ENCODE data around the gene CDK8. TPM values are rescaled to one million over a fixed set of nuclear protein-coding genes. Genes with fewer than 3 reads are reported as not detected.

CDK8 gene
- total RNA-seq, 1 donor from 2014 or later, result 30.0 TPM

DNA sequence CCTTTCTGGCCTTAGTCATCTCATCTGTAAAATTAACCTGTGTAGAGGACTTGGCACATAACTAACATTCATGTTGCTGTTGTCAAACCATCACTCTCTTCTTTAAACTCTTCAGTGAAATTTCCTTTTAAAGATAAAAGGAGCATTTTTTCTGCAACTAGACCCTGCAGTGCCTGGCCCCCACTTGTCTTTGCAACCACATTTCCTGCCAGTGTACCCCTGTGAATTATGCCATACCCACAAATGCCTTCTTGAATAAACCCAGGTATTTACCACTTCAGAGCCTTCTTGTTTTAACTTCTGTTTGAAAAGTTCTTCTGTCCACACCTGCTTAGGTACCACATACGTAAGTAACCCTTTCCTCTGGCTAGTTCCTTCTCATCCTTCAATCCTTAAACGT lies 118.8 kb downstream of the CDK8 start:
- peaks cover 4% of the 10 kb centered on the region for H3K4me1 Mint-ChIP-seq
- H3K4me3 Mint-ChIP-seq, result no peak overlapping the region
- H3K36me3 Mint-ChIP-seq (ENCODE audit: low read depth), result peaks cover 4% of the 10 kb centered on the region
- TF ChIP-seq, protein P1, sequence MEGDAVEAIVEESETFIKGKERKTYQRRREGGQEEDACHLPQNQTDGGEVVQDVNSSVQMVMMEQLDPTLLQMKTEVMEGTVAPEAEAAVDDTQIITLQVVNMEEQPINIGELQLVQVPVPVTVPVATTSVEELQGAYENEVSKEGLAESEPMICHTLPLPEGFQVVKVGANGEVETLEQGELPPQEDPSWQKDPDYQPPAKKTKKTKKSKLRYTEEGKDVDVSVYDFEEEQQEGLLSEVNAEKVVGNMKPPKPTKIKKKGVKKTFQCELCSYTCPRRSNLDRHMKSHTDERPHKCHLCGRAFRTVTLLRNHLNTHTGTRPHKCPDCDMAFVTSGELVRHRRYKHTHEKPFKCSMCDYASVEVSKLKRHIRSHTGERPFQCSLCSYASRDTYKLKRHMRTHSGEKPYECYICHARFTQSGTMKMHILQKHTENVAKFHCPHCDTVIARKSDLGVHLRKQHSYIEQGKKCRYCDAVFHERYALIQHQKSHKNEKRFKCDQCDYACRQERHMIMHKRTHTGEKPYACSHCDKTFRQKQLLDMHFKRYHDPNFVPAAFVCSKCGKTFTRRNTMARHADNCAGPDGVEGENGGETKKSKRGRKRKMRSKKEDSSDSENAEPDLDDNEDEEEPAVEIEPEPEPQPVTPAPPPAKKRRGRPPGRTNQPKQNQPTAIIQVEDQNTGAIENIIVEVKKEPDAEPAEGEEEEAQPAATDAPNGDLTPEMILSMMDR (conservative IDR thresholded peaks at IDR 0.05), result no peak
- no peaks in the 10 kb centered on the region for H3K9me3 Mint-ChIP-seq
- DNase-seq (ENCODE audit: low read depth, low spot score), result no peak
- H3K27ac Mint-ChIP-seq (ENCODE audit: unreplicated experiment), result no peak overlapping the region
- H3K27me3 Mint-ChIP-seq (ENCODE audit: low read depth), result no peaks in the 10 kb centered on the region

DNA sequence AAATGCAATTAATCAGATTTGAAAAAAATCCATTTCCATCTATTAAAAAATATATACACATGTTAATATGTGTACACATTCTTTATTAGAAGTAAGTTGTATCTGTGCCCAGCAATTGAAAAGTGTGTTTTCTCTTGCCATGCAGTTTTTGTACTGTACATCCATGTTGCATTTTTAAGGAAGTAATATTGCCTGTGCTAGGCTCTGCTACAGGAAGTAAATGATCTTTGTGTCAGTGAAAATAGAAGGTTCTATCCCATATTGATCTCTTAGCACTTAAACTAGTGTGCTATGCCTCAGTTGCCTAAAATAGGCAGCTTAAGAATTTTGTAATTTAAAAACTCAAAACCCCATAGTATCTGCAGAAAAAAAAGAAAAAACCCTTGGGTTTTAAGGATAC lies 122.5 kb downstream of the CDK8 start:
- no peak for DNase-seq (ENCODE audit: low read depth, low spot score)
- Mint-ChIP-seq H3K27me3 (ENCODE audit: low read depth) (no peaks in the 10 kb centered on the region), H3K4me1 (peaks cover 16% of the 10 kb centered on the region), H3K27ac (ENCODE audit: unreplicated experiment) (no peak overlapping the region), H3K4me3 (no peak overlapping the region), H3K36me3 (ENCODE audit: low read depth) (peaks cover 9% of the 10 kb centered on the region), H3K9me3 (no peaks in the 10 kb centered on the region)
- TF ChIP-seq, protein P1 (conservative IDR thresholded peaks at IDR 0.05), result no peak

DNA sequence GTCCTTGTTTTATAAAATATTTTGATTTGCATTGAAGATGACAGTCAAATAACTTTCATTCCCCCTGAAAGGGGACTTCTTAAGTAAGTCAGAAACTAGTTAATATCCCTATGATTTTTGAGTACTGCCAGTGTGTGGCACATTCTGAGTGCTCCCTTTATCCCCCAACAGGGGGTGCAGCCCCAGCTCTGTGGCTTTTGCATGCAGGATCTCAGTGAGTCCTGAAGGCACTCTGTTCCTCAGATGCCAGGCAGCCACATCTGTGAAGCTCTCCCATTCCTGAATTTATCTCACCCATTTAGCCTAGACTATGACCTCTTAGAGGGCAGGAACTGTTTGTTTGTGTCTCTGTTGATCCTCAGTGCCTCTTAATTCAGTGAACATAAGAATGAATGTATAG lies 123.1 kb downstream of the CDK8 start:
- DNase-seq (ENCODE audit: low read depth, low spot score), result peak; percentile 22

DNA sequence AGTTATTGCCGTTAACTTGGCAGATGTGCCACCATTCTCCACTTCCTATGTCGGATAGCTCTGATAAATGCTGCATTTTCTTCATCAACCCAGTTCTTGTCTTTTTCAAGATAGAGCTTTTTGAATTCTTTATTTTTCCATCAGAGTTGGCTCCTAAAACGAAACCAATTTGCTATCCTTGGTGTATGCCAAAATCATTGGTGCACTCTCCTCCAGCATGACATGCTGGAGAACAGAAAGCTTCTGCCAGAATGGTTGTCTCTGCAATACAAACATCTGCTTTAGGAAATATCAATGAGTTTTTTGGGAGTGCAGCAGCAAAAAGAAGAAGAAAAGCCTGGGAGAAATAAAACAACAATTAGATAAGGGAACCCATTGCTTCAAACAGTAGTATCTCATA lies 124.2 kb downstream of the CDK8 start:
- H3K4me1 Mint-ChIP-seq, result peaks cover 16% of the 10 kb centered on the region
- H3K36me3 Mint-ChIP-seq (ENCODE audit: low read depth), result peaks cover 6% of the 10 kb centered on the region
- H3K27ac Mint-ChIP-seq (ENCODE audit: unreplicated experiment), result no peak overlapping the region

More for the DNA sequence above, 123.1 kb downstream of the CDK8 start:
- Mint-ChIP-seq H3K27me3 (ENCODE audit: low read depth) (no peaks in the 10 kb centered on the region), H3K27ac (ENCODE audit: unreplicated experiment) (no peak overlapping the region), H3K9me3 (no peaks in the 10 kb centered on the region), H3K36me3 (ENCODE audit: low read depth) (peaks cover 9% of the 10 kb centered on the region), H3K4me1 (peaks cover 16% of the 10 kb centered on the region), H3K4me3 (no peak overlapping the region)
- TF ChIP-seq, protein P1 (conservative IDR thresholded peaks at IDR 0.05), result peak; percentile 58

DNA sequence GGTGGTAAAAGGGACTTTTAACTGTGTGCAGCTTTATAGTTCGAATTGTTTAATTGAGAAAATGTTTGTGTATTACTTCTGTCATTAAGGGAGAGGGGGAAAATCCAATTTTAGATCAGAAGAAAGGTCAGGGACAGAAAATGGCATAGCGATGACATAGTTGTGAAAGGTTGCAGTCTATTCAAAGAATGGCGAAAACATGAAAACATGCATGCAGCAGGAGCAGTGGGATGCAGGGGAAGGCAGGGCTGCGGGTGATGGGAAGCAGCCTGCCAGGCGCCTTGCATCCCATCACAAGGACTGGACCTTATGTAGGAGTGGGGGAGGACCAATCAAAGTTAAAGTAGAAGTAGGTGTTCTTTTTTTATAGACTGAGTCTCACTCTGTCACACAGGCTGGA lies 125.9 kb downstream of the CDK8 start:
- TF ChIP-seq, protein P1 (conservative IDR thresholded peaks at IDR 0.05), result no peak
- Mint-ChIP-seq H3K4me3 (no peak overlapping the region), H3K27me3 (ENCODE audit: low read depth) (no peaks in the 10 kb centered on the region), H3K27ac (ENCODE audit: unreplicated experiment) (peak overlapping the region; percentile 71), H3K9me3 (no peaks in the 10 kb centered on the region), H3K36me3 (ENCODE audit: low read depth) (peaks cover 5% of the 10 kb centered on the region), H3K4me1 (peaks cover 28% of the 10 kb centered on the region)
- no peak for DNase-seq (ENCODE audit: low read depth, low spot score)

More for the DNA sequence above, 124.2 kb downstream of the CDK8 start:
- no peak overlapping the region for H3K4me3 Mint-ChIP-seq
- no peaks in the 10 kb centered on the region for H3K27me3 Mint-ChIP-seq (ENCODE audit: low read depth)
- TF ChIP-seq, protein P1 (conservative IDR thresholded peaks at IDR 0.05), result no peak
- no peaks in the 10 kb centered on the region for H3K9me3 Mint-ChIP-seq
- DNase-seq (ENCODE audit: low read depth, low spot score), result no peak

DNA sequence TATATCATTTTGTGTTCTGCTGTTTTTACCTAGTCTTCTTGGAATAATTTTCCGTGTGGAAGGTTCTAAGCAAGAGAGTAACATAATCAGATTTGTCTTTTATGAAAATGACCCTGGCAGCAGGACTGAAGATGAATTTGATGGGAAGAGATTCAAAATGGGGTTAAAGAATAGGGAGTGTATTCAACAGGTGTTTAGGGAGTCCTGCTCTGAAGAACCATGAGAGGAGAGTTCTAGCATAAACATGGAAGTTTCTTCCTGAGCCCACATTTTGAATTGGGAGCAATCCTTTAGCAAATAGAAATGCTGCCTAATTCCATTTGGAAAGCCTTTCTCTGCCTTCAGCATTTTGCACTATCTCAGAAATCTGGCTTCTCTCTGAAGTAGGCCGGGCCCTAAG lies 127.0 kb downstream of the CDK8 start:
- TF ChIP-seq, protein P1 (conservative IDR thresholded peaks at IDR 0.05), result no peak
- Mint-ChIP-seq H3K36me3 (ENCODE audit: low read depth) (peaks cover 6% of the 10 kb centered on the region), H3K27ac (ENCODE audit: unreplicated experiment) (no peak overlapping the region), H3K27me3 (ENCODE audit: low read depth) (no peaks in the 10 kb centered on the region), H3K4me3 (no peak overlapping the region), H3K9me3 (no peaks in the 10 kb centered on the region), H3K4me1 (peaks cover 30% of the 10 kb centered on the region)
- DNase-seq (ENCODE audit: low read depth, low spot score), result no peak

Measured in neural crest cell (in vitro differentiated cells).